SIG-M5 treated with dmso at 0.1 percent for 504 hours (cell line): ENCODE measurements around the gene ZNF536.

ENCODE experiments used
- DNase-seq: peaks from one replicate; lab custom pipeline; 2025; ENCODE audit not compliant: unreplicated experiment; lab: John Stamatoyannopoulos, UW

The ZNF536 gene

GRCh38 chr19:30519607-30520205 is 147.5 kb downstream of the ZNF536 start:
- no peak for DNase-seq

- DNase-seq: no peak
These were observed 148.7 kb downstream of the ZNF536 start for GRCh38 chr19:30520735-30521479.

GRCh38 chr19:30521937-30522336 is 149.8 kb downstream of the ZNF536 start:
- DNase-seq: no peak

- no peak for DNase-seq
These were observed 150.2 kb downstream of the ZNF536 start for GRCh38 chr19:30522341-30522740.

GRCh38 chr19:30523791-30524190 is 151.6 kb downstream of the ZNF536 start:
- DNase-seq: no peak

GRCh38 chr19:30525383-30525782 is 153.2 kb downstream of the ZNF536 start:
- no peak for DNase-seq

- no peak for DNase-seq
These were observed 156.7 kb downstream of the ZNF536 start for GRCh38 chr19:30528919-30529318.

GRCh38 chr19:30529876-30530275 is 157.7 kb downstream of the ZNF536 start:
- DNase-seq: no peak

- DNase-seq: no peak
These were observed 158.6 kb downstream of the ZNF536 start for GRCh38 chr19:30530751-30531150.

- DNase-seq: no peak
These were observed 162.8 kb downstream of the ZNF536 start for GRCh38 chr19:30535011-30535410.

GRCh38 chr19:30536975-30537374 is 164.8 kb downstream of the ZNF536 start:
- no peak for DNase-seq

GRCh38 chr19:30539315-30539714 is 167.1 kb downstream of the ZNF536 start:
- DNase-seq: no peak

GRCh38 chr19:30539981-30540380 is 167.8 kb downstream of the ZNF536 start:
- DNase-seq: no peak

- no peak for DNase-seq
These were observed 168.6 kb downstream of the ZNF536 start for GRCh38 chr19:30540761-30541160.

- DNase-seq: no peak
These were observed 169.4 kb downstream of the ZNF536 start for GRCh38 chr19:30541575-30541974.

GRCh38 chr19:30543243-30543945 is 171.2 kb downstream of the ZNF536 start:
- DNase-seq: no peak

GRCh38 chr19:30545752-30546151 is 173.6 kb downstream of the ZNF536 start:
- DNase-seq: no peak

GRCh38 chr19:30546332-30546731 is 174.1 kb downstream of the ZNF536 start:
- DNase-seq: no peak

- DNase-seq: no peak
These were observed 175.1 kb downstream of the ZNF536 start for GRCh38 chr19:30547246-30547645.

- no peak for DNase-seq
These were observed 177.0 kb downstream of the ZNF536 start for GRCh38 chr19:30549151-30549550.

GRCh38 chr19:30551271-30551670 is 179.1 kb downstream of the ZNF536 start:
- DNase-seq: no peak

GRCh38 chr19:30552593-30552992 is 180.4 kb downstream of the ZNF536 start:
- DNase-seq: no peak
